K562 (cell line): ENCODE measurements around the gene DNPEP. TPM values are rescaled to one million over a fixed set of nuclear protein-coding genes. Genes with fewer than 3 reads are reported as not detected.

Experiments used
- ATAC-seq: fragments of 200-7000 bp; cut with Tn5 transposase; 3 replicates; pipeline ENCODE4 v1.9.1; 2020; ENCODE audit warnings: moderate library complexity
- BruUV-seq: library from RNA; stranded (reverse); fragments of 400-500 nt; replicated peaks from 2 replicates; lab custom pipeline; 2021; lab: Mats Ljungman, UMichigan
- CTCF ChIA-PET: fragments of 300-600 bp; formaldehyde crosslinking; extraction: SDS; loops from one replicate; lab custom pipeline; 2021; ENCODE audit warnings: low intra/inter-chr PET ratio; lab: Yijun Ruan, JAX
- POLR2A ChIA-PET: fragments of 300-600, 350-650 bp; sonication (Branson Sonifier 250); formaldehyde crosslinking; extraction: SDS; loops from one replicate; lab custom pipeline; 2021; ENCODE audit warnings: antibody characterized with exemption, inconsistent platforms; lab: Yijun Ruan, JAX
- DNase-seq, 4 experiments: peaks; one replicate each; pipeline versions ENCODE4 v3.0.0 to v3.0.0-alpha.2; 2011 to 2018; ENCODE audit warnings: low spot score in 3 of 4, mixed read lengths in 3 of 4; ENCODE audit errors: extremely low read depth in 1 of 4
- FAIRE-seq: peaks from 2 replicates; lab custom pipeline; 2011; peaks lifted over from hg19 to GRCh38; lab: Jason Lieb, UNC
- H2AFZ ChIP-seq: 2 replicates; pipeline ENCODE4 v1.6.0; 2011; ENCODE audit warnings: low read depth, low read length, control low read depth, inconsistent platforms
- H3K27ac ChIP-seq: fragments of 200-600 bp; 3 replicates; pipeline ENCODE4 v1.8.0; 2011; ENCODE audit warnings: low read depth, mild to moderate bottlenecking, control low read depth, inconsistent platforms, low read length, moderate library complexity, mixed read lengths; ENCODE audit errors: extremely low read depth
- H3K27me3 ChIP-seq, 2 experiments: fragments of 300-600 bp in 1 of 2; 2 replicates in 1 of 2; 3 replicates in 1 of 2; pipeline versions ENCODE4 v1.6.0 to v1.8.0; 2011; ENCODE audit warnings: inconsistent platforms in 2 of 2, low read length in 2 of 2, mild to moderate bottlenecking in 1 of 2, mixed read lengths in 1 of 2, moderate library complexity in 1 of 2; ENCODE audit not compliant: control insufficient read depth in 2 of 2, insufficient read depth in 2 of 2
- H3K36me3 ChIP-seq: fragments of 300-600 bp; 3 replicates; pipeline ENCODE4 v1.8.0; 2011; ENCODE audit warnings: mild to moderate bottlenecking, low read length, inconsistent platforms; ENCODE audit not compliant: control insufficient read depth, insufficient read depth
- H3K4me1 ChIP-seq, 2 experiments: fragments of 200-600 bp in 1 of 2; replicated peaks in 1 of 2; 2 replicates in 1 of 2; 3 replicates in 1 of 2; pipeline versions ENCODE4 v1.5.1 to v1.8.0; 2011; ENCODE audit warnings: inconsistent platforms in 2 of 2, low read length in 2 of 2, mild to moderate bottlenecking in 1 of 2, mixed read lengths in 1 of 2, moderate library complexity in 1 of 2; ENCODE audit not compliant: control insufficient read depth in 2 of 2, insufficient read depth in 2 of 2
- H3K4me2 ChIP-seq: 2 replicates; pipeline ENCODE4 v1.6.1; 2011; ENCODE audit warnings: low read length, control low read depth, inconsistent platforms, mixed read lengths; ENCODE audit not compliant: insufficient read depth
- H3K4me3 ChIP-seq: fragments of 200-600 bp; sonication (generic), shearing (Covaris generic); 2 replicates; pipeline ENCODE4 v1.5.1; 2016; ENCODE audit warnings: control low read depth, inconsistent platforms
- H3K79me2 ChIP-seq: fragments of 200-600 bp; 3 replicates; pipeline ENCODE4 v1.8.0; 2011; ENCODE audit warnings: low read length, inconsistent platforms; ENCODE audit not compliant: control insufficient read depth, insufficient read depth
- H3K9ac ChIP-seq, 2 experiments: 2 replicates each; pipeline versions ENCODE4 v1.6.0 to v1.6.1; 2011; ENCODE audit warnings: low read depth in 2 of 2, low read length in 2 of 2, control low read depth in 1 of 2, inconsistent platforms in 1 of 2, mild to moderate bottlenecking in 1 of 2, mixed read lengths in 1 of 2; ENCODE audit not compliant: insufficient read depth in 1 of 2
- H3K9me1 ChIP-seq: one replicate; pipeline ENCODE4 v1.6.0; 2011; ENCODE audit warnings: inconsistent platforms, mild to moderate bottlenecking, low read length, moderate library complexity; ENCODE audit not compliant: control insufficient read depth, insufficient read depth
- H3K9me3 ChIP-seq: replicated peaks from 2 replicates; pipeline ENCODE4 v1.5.1; 2011; ENCODE audit warnings: low read depth, low read length, inconsistent platforms; ENCODE audit not compliant: control insufficient read depth, insufficient read depth
- H4K20me1 ChIP-seq: replicated peaks from 2 replicates; pipeline ENCODE4 v1.6.1; 2011; ENCODE audit warnings: low read length, inconsistent platforms, mixed read lengths; ENCODE audit not compliant: control insufficient read depth, insufficient read depth
- ARHGAP35 ChIP-seq: fragments of 450-650 bp; IDR thresholded peaks from 2 replicates; pipeline ENCODE4 v1.6.1; 2018; ENCODE audit not compliant: partially characterized antibody
- ARID4B ChIP-seq: sonication (generic); formaldehyde crosslinking; IDR thresholded peaks from 2 replicates; pipeline ENCODE4 v1.8.0; 2022; ENCODE audit warnings: mild to moderate bottlenecking, missing genetic modification reagents
- ATF4 ChIP-seq: fragments of 450-650 bp; formaldehyde crosslinking; IDR thresholded peaks from 2 replicates; pipeline ENCODE4 v1.4.0; 2022; ENCODE audit warnings: mild to moderate bottlenecking, moderate library complexity
- HES1 ChIP-seq: fragments of 450-650 bp; IDR thresholded peaks from 2 replicates; pipeline ENCODE4 v1.6.1; 2016; ENCODE audit warnings: low read depth, mild to moderate bottlenecking, moderate library complexity
- HOMEZ ChIP-seq: fragments of 250-450 bp; sonication (Bioruptor Pico); IDR thresholded peaks from 2 replicates; pipeline ENCODE4 v1.4.0; 2020; ENCODE audit warnings: mild to moderate bottlenecking, moderate library complexity
- KLF10 ChIP-seq: fragments of 250-450 bp; sonication (Bioruptor Pico); IDR thresholded peaks from 2 replicates; pipeline ENCODE4 v1.6.1; 2021; ENCODE audit warnings: matching md5 sums
- MAFF ChIP-seq: IDR thresholded peaks from 2 replicates; pipeline ENCODE4 v1.6.1; 2012; ENCODE audit warnings: low read length, improper control_type of control experiment
- MCM2 ChIP-seq: fragments of 450-650 bp; IDR thresholded peaks from 2 replicates; pipeline ENCODE4 v1.6.1; 2017; ENCODE audit warnings: low read depth, mild to moderate bottlenecking
- NELFE ChIP-seq: IDR thresholded peaks from 2 replicates; pipeline ENCODE4 v1.6.1; 2011; ENCODE audit warnings: mild to moderate bottlenecking; ENCODE audit not compliant: insufficient read depth, insufficient read length
- PTTG1 ChIP-seq: fragments of 450-650 bp; IDR thresholded peaks from 2 replicates; pipeline ENCODE4 v1.6.1; 2016; ENCODE audit warnings: low read depth, mild to moderate bottlenecking, missing genetic modification characterization, missing compliant biosample characterization
- RAD51 ChIP-seq: fragments of 450-650 bp; IDR thresholded peaks from 2 replicates; pipeline ENCODE4 v1.7.1; 2016; ENCODE audit warnings: low read depth, mild to moderate bottlenecking, borderline replicate concordance
- TEAD4 ChIP-seq, 2 experiments: sonication (generic) in 1 of 2; formaldehyde crosslinking in 1 of 2; IDR thresholded peaks; 2 replicates each; pipeline versions ENCODE4 v1.6.1 to v1.8.0; 2012 to 2022; ENCODE audit warnings: borderline replicate concordance in 1 of 2, inconsistent platforms in 1 of 2, low read length in 1 of 2, mild to moderate bottlenecking in 1 of 2, missing genetic modification reagents in 1 of 2
- ZNF589 ChIP-seq: fragments of 200-800 bp; sonication (Bioruptor generic); IDR thresholded peaks from 2 replicates; pipeline ENCODE4 v1.6.1; 2016; ENCODE audit warnings: low read depth, missing genetic modification characterization, missing compliant biosample characterization
- WGBS: fragments of 100-300 bp; shearing (Covaris generic); methylation state at CpG from one replicate; pipeline ENCODE4 v1.1.6; 2016; ENCODE audit warnings: low coverage, mixed read lengths; ENCODE audit not compliant: insufficient coverage; ENCODE audit errors: missing lambda C conversion rate; 5-methylcytosine and 5-hydroxymethylcytosine counted together
- in situ Hi-C: fragments of 300-500 bp; cut with MboI; formaldehyde crosslinking; loops from 4 replicates; pipeline ENCODE4 v1.15.0; 2018; ENCODE audit warnings: inconsistent platforms, mixed read lengths
- intact Hi-C: fragments of 100-400 bp; cut with micrococcal nuclease; formaldehyde crosslinking; loops from 2 replicates; pipeline ENCODE4 v1.14.2; 2022
- polyA plus RNA-seq, 8 experiments: library from polyadenylated mRNA; depleted of rRNA in 4 of 8; stranded (reverse) in 5 of 8; unstranded in 3 of 8; fragments of >200 nt; fragmentation: Nextera tagmentation in 2 of 8; fragmentation: Illumina TruSeq in 1 of 8; extraction: Ambion mirVana in 2 of 8; extraction: Trizol in 1 of 8; gene quantifications; 2 replicates each; pipeline versions ENCODE4 v1.2.1 to v1.2.3, GENCODE V29; 2011 to 2014; ENCODE audit warnings: inconsistent platforms in 1 of 8, missing spikeins in 1 of 8
- total RNA-seq, 7 experiments: library from RNA; depleted of rRNA in 6 of 7; stranded (reverse); fragments of >200 nt in 6 of 7; fragmentation: Illumina TruSeq in 2 of 7; extraction: Trizol in 2 of 7; gene quantifications; 2 replicates each; pipeline versions ENCODE4 v1.2.1 to v1.2.3, GENCODE V29; 2011 to 2021; ENCODE audit warnings: low replicate concordance in 1 of 7

The DNPEP gene
- total and polyA plus RNA-seq, 9 of the 15 experiments (the other 6 are each of a cell fraction or from before 2014, with no cell fraction given) = 34.6 to 71.4 (median 45.5) TPM

- no peak for TF ChIP-seq ATF4 (CRISPR knock-in tag)
- no peak for TF ChIP-seq HOMEZ (CRISPR knock-in tag)
- TF ChIP-seq, all 486 proteins: peak for 0
Measured at GRCh38 chr2:219396863-219397457, 9.2 kb upstream of the DNPEP start (continued).

DNA sequence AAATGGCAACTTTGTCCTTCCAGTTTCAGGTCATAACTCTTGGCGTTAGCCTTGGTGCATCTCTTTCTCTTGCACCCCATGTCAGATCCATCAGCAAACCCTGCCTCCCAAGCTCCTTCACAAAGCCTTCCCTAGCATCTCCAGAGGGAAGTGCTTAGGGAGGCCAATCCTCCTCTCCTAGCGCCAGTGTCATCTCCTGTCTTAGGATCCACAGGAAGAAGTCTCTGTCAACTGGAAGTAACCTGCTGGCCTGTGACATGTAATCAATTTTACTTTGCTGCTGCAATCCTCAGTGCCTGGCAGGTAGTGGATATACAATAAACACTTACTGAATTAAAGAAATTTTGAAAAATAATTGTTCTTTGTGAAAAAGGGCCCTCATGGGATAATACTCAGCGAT, 7.9 kb upstream of the DNPEP start:
- no peak overlapping the region for H3K9ac ChIP-seq
- BruUV-seq = no TSS peak
- H3K9me1 ChIP-seq = no peaks in the 10 kb centered on the region
- DNase-seq (no peak), FAIRE-seq (no peak), ATAC-seq (no peak)
- H2AFZ ChIP-seq = no peak overlapping the region
- no peaks in the 10 kb centered on the region for H3K9me3 ChIP-seq
- H3K27me3 ChIP-seq = no peaks in the 10 kb centered on the region
- no peak overlapping the region for H3K27ac ChIP-seq
- intact Hi-C loops (no loop called here), in situ Hi-C loops (no loop called here)
- H4K20me1 ChIP-seq = no peaks in the 10 kb centered on the region
- H3K36me3 ChIP-seq = no peaks in the 10 kb centered on the region
- no peak overlapping the region for H3K4me2 ChIP-seq
- ChIA-PET POLR2A (no interaction called here), CTCF (no interaction called here)
- no peak overlapping the region for H3K4me3 ChIP-seq
- WGBS = 52% methylated on average over 3 of the region's 3 CpGs
- peaks cover 0 to 4% of the 10 kb centered on the region in 2 experiments; a peak in 4 of 5 replicates for H3K4me1 ChIP-seq
- no peaks in the 10 kb centered on the region for H3K79me2 ChIP-seq
- TF ChIP-seq TEAD4 (IDR thresholded peaks at IDR 0.05; ENCODE audit: low read length) (no peak), TEAD4 (CRISPR knock-in tag; IDR thresholded peaks at IDR 0.05; ENCODE audit: borderline replicate concordance) (no peak), MAFF (no peak), HES1 (no peak), KLF10 (CRISPR knock-in tag) (no peak), MCM2 (no peak), PTTG1 (tag) (no peak), RAD51 (no peak), NELFE (no peak), ARHGAP35 (no peak), ZNF589 (CRISPR knock-in tag) (no peak), ARID4B (CRISPR knock-in tag) (no peak)
